OCI-LY3 (cell line): Measurements from ENCODE around the gene TRPC4AP.

Source experiments
- H2AFZ ChIP-seq: fragments of 200-600, 300-600 bp; shearing (Covaris generic); 2 replicates; pipeline ENCODE4 v1.6.0; 2014; ENCODE audit warnings: antibody characterized with exemption, low read depth, low read length
- H3K27ac ChIP-seq: fragments of 200-600, 300-600 bp; sonication (generic); 2 replicates; pipeline ENCODE4 v1.5.1; 2014; ENCODE audit warnings: mild to moderate bottlenecking, low read length, moderate library complexity, mixed read lengths
- H3K27me3 ChIP-seq: fragments of 200-600, 300-600 bp; sonication (generic); 2 replicates; pipeline ENCODE4 v1.6.1; 2014; ENCODE audit warnings: low read depth, low read length, mixed read lengths
- H3K36me3 ChIP-seq: fragments of 200-600, 300-600 bp; sonication (generic); replicated peaks from 2 replicates; pipeline ENCODE3; 2014; ENCODE audit warnings: low read depth, low read length, mixed read lengths
- H3K4me1 ChIP-seq: fragments of 300-600, 200-600 bp; sonication (generic); 2 replicates; pipeline ENCODE4 v1.6.1; 2014; ENCODE audit warnings: low read length, mixed read lengths
- H3K4me2 ChIP-seq: fragments of 200-600, 300-600 bp; sonication (generic); 2 replicates; pipeline ENCODE4 v1.6.1; 2014; ENCODE audit warnings: low read length, mixed read lengths
- H3K4me3 ChIP-seq: fragments of 300-600, 200-600 bp; sonication (generic); 2 replicates; pipeline ENCODE4 v1.5.1; 2014; ENCODE audit warnings: antibody characterized with exemption, mild to moderate bottlenecking, low read length, moderate library complexity
- H3K79me2 ChIP-seq: fragments of 300-600, 200-600 bp; shearing (Covaris generic); 2 replicates; pipeline ENCODE4 v1.6.1; 2014; ENCODE audit warnings: mild to moderate bottlenecking, low read length, mixed read lengths
- H3K9ac ChIP-seq: fragments of 300-600, 200-600 bp; shearing (Covaris generic); 2 replicates; pipeline ENCODE4 v1.6.0; 2014; ENCODE audit warnings: mild to moderate bottlenecking, low read length, moderate library complexity
- H3K9me3 ChIP-seq: fragments of 200-600, 300-600 bp; shearing (Covaris generic); 2 replicates; pipeline ENCODE4 v1.6.1; 2014; ENCODE audit warnings: low read length, mixed read lengths; ENCODE audit not compliant: insufficient read depth
- H4K20me1 ChIP-seq: fragments of 200-600, 300-600 bp; sonication (generic); 2 replicates; pipeline ENCODE4 v1.6.1; 2016; ENCODE audit warnings: low read length, mixed read lengths; ENCODE audit not compliant: insufficient read depth
- CTCF ChIP-seq: fragments of 200-600, 300-600 bp; sonication (generic); IDR thresholded peaks from 2 replicates; pipeline ENCODE4 v1.5.1; 2014; ENCODE audit warnings: antibody characterized with exemption, low read length, low read depth
- EZH2phosphoT487 ChIP-seq: fragments of 200-600 bp; shearing (Covaris generic); IDR thresholded peaks from 2 replicates; pipeline ENCODE4 v1.6.1; 2018; ENCODE audit warnings: antibody characterized with exemption, mixed run types, low read depth

Gene TRPC4AP

GRCh38 chr20:34980543-34981233 is 111.9 kb downstream of the TRPC4AP start:
- H3K27me3 ChIP-seq, result peaks cover 8% of the 10 kb centered on the region; the same call in 1 of the 2 replicates

GRCh38 chr20:34979366-34980153 is 113.0 kb downstream of the TRPC4AP start:
- H3K27ac ChIP-seq, result no peak overlapping the region
- TF ChIP-seq EZH2phosphoT487 (no peak), CTCF (no peak)
- no peak overlapping the region for H3K9ac ChIP-seq
- H3K79me2 ChIP-seq, result no peaks in the 10 kb centered on the region
- no peak overlapping the region for H3K4me3 ChIP-seq
- H3K27me3 ChIP-seq, result peaks cover 12% of the 10 kb centered on the region
- H3K36me3 ChIP-seq, result no peaks in the 10 kb centered on the region
- no peak overlapping the region for H2AFZ ChIP-seq
- H3K4me2 ChIP-seq, result no peak overlapping the region
- H3K4me1 ChIP-seq, result no peaks in the 10 kb centered on the region
- no peaks in the 10 kb centered on the region for H4K20me1 ChIP-seq
- no peaks in the 10 kb centered on the region for H3K9me3 ChIP-seq

More at GRCh38 chr20:34980543-34981233, 111.9 kb downstream of the TRPC4AP start:
- Histone ChIP-seq H3K4me2 (no peak overlapping the region), H3K4me1 (no peaks in the 10 kb centered on the region), H4K20me1 (no peaks in the 10 kb centered on the region), H3K9me3 (no peaks in the 10 kb centered on the region), H2AFZ (no peak overlapping the region), H3K4me3 (no peak overlapping the region), H3K27ac (no peak overlapping the region), H3K9ac (no peak overlapping the region), H3K36me3 (no peaks in the 10 kb centered on the region), H3K79me2 (no peaks in the 10 kb centered on the region)
- no peak for TF ChIP-seq EZH2phosphoT487
- no peak for TF ChIP-seq CTCF

- H3K4me2 ChIP-seq, result no peak overlapping the region
These were observed 114.4 kb downstream of the TRPC4AP start for GRCh38 chr20:34978092-34978744.

More at GRCh38 chr20:34978092-34978744, 114.4 kb downstream of the TRPC4AP start:
- no peaks in the 10 kb centered on the region for H3K4me1 ChIP-seq
- no peak overlapping the region for H2AFZ ChIP-seq
- H3K27me3 ChIP-seq, result peaks cover 11% of the 10 kb centered on the region
- H3K9ac ChIP-seq, result no peak overlapping the region
- H3K9me3 ChIP-seq, result no peaks in the 10 kb centered on the region
- no peaks in the 10 kb centered on the region for H3K79me2 ChIP-seq
- TF ChIP-seq CTCF, result no peak
- no peak for TF ChIP-seq EZH2phosphoT487
- no peak overlapping the region for H3K27ac ChIP-seq
- no peak overlapping the region for H3K4me3 ChIP-seq
- no peaks in the 10 kb centered on the region for H4K20me1 ChIP-seq
- H3K36me3 ChIP-seq, result no peaks in the 10 kb centered on the region
